Type B pancreatic cell (in vitro differentiated cells): ENCODE results near the gene RAD51B. TPM values are rescaled to one million over a fixed set of nuclear protein-coding genes. Genes with fewer than 3 reads are reported as not detected.
A peak's percentile ranks its signal among the peaks of the same experiment; 100 is the strongest.

Source experiments
- DNase-seq: peaks from one replicate; pipeline ENCODE4 v3.0.0; 2021; ENCODE audit warnings: mixed read lengths; ENCODE audit not compliant: unreplicated experiment; ENCODE audit errors: extremely low spot score
- H3K27ac Mint-ChIP-seq: 2 replicates; pipeline ENCODE4 v1.8.0; 2021; ENCODE audit warnings: mild to moderate bottlenecking, mixed read lengths
- H3K27me3 Mint-ChIP-seq: 2 replicates; pipeline ENCODE4 v1.8.0; 2021; ENCODE audit warnings: mixed read lengths
- H3K36me3 Mint-ChIP-seq: 2 replicates; pipeline ENCODE4 v1.8.0; 2021; ENCODE audit warnings: mixed read lengths
- H3K4me1 Mint-ChIP-seq: one replicate; pipeline ENCODE4 v1.8.0; 2021; ENCODE audit warnings: mixed read lengths; ENCODE audit not compliant: unreplicated experiment
- H3K4me3 Mint-ChIP-seq: 2 replicates; pipeline ENCODE4 v1.8.0; 2021; ENCODE audit warnings: mild to moderate bottlenecking, mixed read lengths
- H3K9me3 Mint-ChIP-seq: 2 replicates; pipeline ENCODE4 v1.8.0; 2021; ENCODE audit warnings: mixed read lengths
- CTCF ChIP-seq: fragments of 200-600 bp; sonication (generic); conservative IDR thresholded peaks from 2 replicates; pipeline ENCODE4 v1.5.0; 2021; ENCODE audit warnings: antibody characterized with exemption, mild to moderate bottlenecking
- total RNA-seq: library from RNA; stranded (reverse); gene quantifications from 2 replicates; pipeline ENCODE4 v1.2.1, GENCODE V29; 2021; ENCODE audit warnings: low replicate concordance

The RAD51B gene
- total RNA-seq, 1 donor from 2014 or later: 27.3 TPM

DNA sequence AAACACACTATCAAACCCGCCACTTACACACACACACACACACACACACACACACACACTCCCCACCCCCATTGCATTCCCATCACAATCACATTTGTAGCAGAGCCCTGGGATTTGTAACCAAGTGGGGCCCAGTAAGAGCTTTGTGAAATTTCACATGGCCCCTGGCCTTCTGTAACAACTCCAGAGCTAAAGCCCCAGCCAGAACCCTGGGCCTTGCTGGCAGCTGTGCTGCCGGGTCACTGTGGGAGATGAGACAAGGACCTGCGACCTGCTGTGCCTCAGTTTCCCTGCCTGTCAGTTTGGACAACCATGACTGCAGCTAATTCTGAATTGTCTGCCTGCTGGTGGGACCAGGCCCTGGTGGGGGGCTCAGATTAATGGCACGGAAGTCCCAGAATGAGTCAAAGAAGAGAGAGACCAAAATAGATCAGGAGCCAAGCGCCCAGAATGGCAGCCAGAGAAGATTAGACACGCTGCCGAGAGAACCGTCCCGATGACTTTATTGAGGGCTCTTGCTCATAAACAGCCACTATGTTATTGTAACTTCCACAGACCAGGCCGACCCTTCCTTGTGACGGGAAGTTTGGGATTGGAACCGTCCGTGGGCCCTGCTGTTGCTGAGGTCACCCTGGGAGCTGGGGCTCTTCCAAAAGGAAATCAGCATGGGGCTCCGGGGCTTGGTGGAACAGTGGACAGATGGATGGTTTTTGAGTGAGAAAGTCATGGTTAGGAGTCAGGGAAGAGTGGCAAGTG lies 850.2 kb downstream of the RAD51B start:
- peaks cover 8% of the 10 kb centered on the region for H3K9me3 Mint-ChIP-seq
- no peak for DNase-seq
- no peaks in the 10 kb centered on the region for H3K27me3 Mint-ChIP-seq
- H3K36me3 Mint-ChIP-seq: peaks cover 5% of the 10 kb centered on the region
- H3K4me3 Mint-ChIP-seq: peak overlapping the region; percentile 17
- H3K4me1 Mint-ChIP-seq: peaks cover 76% of the 10 kb centered on the region
- H3K27ac Mint-ChIP-seq: peak overlapping the region; percentile 92
- no peak for TF ChIP-seq CTCF

- H3K27ac Mint-ChIP-seq: peak overlapping the region; percentile 86
- H3K27me3 Mint-ChIP-seq: no peaks in the 10 kb centered on the region
- no peak overlapping the region for H3K4me3 Mint-ChIP-seq
- no peak for TF ChIP-seq CTCF
- no peak for DNase-seq
- H3K36me3 Mint-ChIP-seq: peaks cover 3% of the 10 kb centered on the region
- H3K9me3 Mint-ChIP-seq: peaks cover 8% of the 10 kb centered on the region
- H3K4me1 Mint-ChIP-seq: peaks cover 70% of the 10 kb centered on the region
Observed at GRCh38 chr14:68670359-68670715, 850.8 kb downstream of the RAD51B start.

DNA sequence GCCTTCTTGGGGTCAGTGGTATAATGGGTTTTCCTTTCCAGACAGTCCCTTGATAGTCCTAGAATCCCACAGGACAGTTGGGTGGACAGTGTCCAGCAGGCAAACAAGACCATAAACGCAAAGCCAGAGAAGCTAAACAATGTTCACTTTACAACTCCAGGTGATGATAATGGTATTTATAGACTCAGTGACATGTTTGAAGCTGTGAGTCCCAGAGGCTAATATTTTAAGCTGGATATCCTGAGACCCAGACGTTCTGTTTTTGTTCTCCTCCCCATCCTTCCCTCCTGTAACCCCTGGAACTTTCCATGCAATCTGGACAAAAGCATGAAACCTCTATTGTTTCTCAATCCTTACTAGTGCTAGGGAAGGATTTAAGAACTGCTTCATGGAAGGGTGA lies 852.3 kb downstream of the RAD51B start:
- H3K36me3 Mint-ChIP-seq: peaks cover 4% of the 10 kb centered on the region

DNA sequence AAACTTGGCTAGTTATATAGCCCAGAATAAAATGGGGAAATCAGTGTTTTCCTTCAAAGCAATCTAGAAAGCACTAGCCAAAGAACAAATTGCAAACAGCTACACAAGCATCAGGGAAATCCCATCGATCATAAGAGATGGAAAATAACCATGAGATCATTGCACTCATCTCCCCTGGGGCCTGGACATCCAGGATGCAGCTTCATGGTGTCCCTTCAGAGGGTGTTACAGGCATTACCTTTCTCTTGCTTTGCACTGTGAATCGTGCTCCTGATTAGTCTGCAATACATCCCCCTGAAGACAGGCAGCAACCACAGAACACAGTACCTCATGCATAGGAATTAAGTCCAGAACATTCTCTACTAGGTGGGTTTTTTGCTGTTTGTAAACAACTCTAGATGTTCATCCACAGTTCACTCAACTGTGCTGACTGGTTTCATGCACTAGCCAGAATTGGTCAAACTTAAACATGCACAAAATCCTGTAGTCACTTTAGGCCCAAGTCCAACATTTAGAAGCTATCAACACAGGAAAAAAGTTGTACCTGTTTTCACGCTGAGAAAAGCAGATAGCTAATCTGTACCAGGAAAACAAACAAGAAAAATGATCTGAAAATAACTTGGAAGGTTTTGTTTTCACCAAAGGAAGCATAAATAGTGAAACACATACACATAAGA lies 853.2 kb downstream of the RAD51B start:
- Mint-ChIP-seq H3K4me3 (no peak overlapping the region), H3K36me3 (peaks cover 4% of the 10 kb centered on the region), H3K9me3 (peaks cover 4% of the 10 kb centered on the region), H3K27ac (peak overlapping the region; percentile 8), H3K27me3 (no peaks in the 10 kb centered on the region), H3K4me1 (peaks cover 59% of the 10 kb centered on the region)
- DNase-seq: no peak
- peak; percentile 20 for TF ChIP-seq CTCF

More for the DNA sequence above, 852.3 kb downstream of the RAD51B start:
- Mint-ChIP-seq H3K4me3 (no peak overlapping the region), H3K27ac (peak overlapping the region; percentile 54), H3K9me3 (peaks cover 10% of the 10 kb centered on the region), H3K4me1 (peaks cover 61% of the 10 kb centered on the region), H3K27me3 (no peaks in the 10 kb centered on the region)
- no peak for TF ChIP-seq CTCF
- DNase-seq: no peak

DNA sequence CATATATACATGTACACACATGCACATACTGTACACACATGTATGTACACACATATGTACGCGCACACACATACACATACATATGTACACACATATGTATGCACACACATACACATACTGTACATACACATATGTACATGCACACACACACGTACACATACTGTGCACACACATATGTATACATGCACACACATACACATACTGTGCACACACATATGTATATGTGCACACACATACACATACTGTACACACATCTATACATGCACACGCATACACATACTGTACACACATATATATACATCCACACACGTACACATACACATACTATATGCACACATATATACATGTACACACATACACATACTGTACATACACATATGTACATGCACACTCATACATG lies 853.9 kb downstream of the RAD51B start:
- no peak overlapping the region for H3K4me3 Mint-ChIP-seq
- H3K27ac Mint-ChIP-seq: no peak overlapping the region
- no peak for DNase-seq
- H3K27me3 Mint-ChIP-seq: no peaks in the 10 kb centered on the region
- peaks cover 4% of the 10 kb centered on the region for H3K36me3 Mint-ChIP-seq
- H3K4me1 Mint-ChIP-seq: peaks cover 56% of the 10 kb centered on the region
- H3K9me3 Mint-ChIP-seq: peaks cover 4% of the 10 kb centered on the region
- TF ChIP-seq CTCF: no peak
